Fibroblast of lung (primary cell): Measurements from ENCODE around the gene GMCL2.

Experiments
- EZH2 ChIP-seq: IDR thresholded peaks from 2 replicates; pipeline ENCODE4 v1.5.1; 2012; ENCODE audit warnings: low read length, control low read depth, mild to moderate bottlenecking; ENCODE audit errors: missing control alignments
- TF ChIP-seq, protein P1 (sequence below), 2 donors: IDR thresholded peaks in 1 of 2; conservative IDR thresholded peaks in 1 of 2; 1 replicate in 1 of 2; 2 replicates in 1 of 2; pipeline ENCODE4 v1.5.1; 2011 to 2012; ENCODE audit warnings: low read length in 2 of 2, control low read depth in 1 of 2, inconsistent platforms in 1 of 2, low read depth in 1 of 2, mild to moderate bottlenecking in 1 of 2

GRCh38 chr5:178232124-178232919 is 45.2 kb upstream of the GMCL2 start, which contains the start of gene PHYKPL:
- TF ChIP-seq, protein P1, sequence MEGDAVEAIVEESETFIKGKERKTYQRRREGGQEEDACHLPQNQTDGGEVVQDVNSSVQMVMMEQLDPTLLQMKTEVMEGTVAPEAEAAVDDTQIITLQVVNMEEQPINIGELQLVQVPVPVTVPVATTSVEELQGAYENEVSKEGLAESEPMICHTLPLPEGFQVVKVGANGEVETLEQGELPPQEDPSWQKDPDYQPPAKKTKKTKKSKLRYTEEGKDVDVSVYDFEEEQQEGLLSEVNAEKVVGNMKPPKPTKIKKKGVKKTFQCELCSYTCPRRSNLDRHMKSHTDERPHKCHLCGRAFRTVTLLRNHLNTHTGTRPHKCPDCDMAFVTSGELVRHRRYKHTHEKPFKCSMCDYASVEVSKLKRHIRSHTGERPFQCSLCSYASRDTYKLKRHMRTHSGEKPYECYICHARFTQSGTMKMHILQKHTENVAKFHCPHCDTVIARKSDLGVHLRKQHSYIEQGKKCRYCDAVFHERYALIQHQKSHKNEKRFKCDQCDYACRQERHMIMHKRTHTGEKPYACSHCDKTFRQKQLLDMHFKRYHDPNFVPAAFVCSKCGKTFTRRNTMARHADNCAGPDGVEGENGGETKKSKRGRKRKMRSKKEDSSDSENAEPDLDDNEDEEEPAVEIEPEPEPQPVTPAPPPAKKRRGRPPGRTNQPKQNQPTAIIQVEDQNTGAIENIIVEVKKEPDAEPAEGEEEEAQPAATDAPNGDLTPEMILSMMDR (conservative IDR thresholded peaks at IDR 0.05 in 1 of 2, IDR thresholded peaks at IDR 0.05 in 1 of 2; ENCODE audit: low read depth in 1 of 2, low read length in 2 of 2) = no peak
- no peak for TF ChIP-seq EZH2
